ENCODE results near the gene SGMS1.
"Not testable (repeated sequence)": the region's sequence is repeated elsewhere in the genome, so short reads cannot be mapped to it uniquely, and the experiment has no call there.

SGMS1 gene

DNA sequence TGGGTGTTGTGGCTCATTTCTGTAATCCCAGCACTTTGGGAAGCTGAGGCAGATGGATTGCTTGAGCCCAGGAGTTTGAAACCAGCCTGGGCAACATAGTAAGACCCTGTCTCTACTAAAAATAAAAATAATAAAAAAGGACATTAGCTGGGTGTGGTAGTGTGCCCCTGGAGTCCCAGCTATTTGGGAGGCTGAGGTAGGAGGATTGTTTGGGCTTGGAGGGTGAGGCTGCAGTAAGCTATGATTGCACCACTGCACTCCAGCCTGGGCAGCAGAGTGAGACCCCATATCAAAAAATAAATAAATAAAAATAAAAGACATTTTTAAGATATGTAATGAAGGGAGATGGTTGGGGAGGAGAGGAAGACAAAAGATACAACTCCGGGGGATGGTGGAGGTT is 23.6 kb upstream of the SGMS1 start:
- H2BK120ac ChIP-seq (ENCODE audit: low read depth, low read length); H3K4me3 ChIP-seq (ENCODE audit: low read length in 2 of 2); H2AK5ac ChIP-seq (ENCODE audit: low read depth, low read length); H3K14ac ChIP-seq (ENCODE audit: low read length); H3K9ac ChIP-seq (ENCODE audit: low read depth, low read length, poor library complexity); H3K23ac ChIP-seq (ENCODE audit: low read depth, low read length, poor library complexity); H3K9me3 ChIP-seq (replicated peaks in 1 of 2; ENCODE audit: control insufficient read depth in 2 of 2, insufficient read depth in 1 of 2, low read depth in 1 of 2, low read length in 2 of 2); H4K8ac ChIP-seq (ENCODE audit: low read depth, low read length); H2BK15ac ChIP-seq (ENCODE audit: low read length); H3K4me1 ChIP-seq (ENCODE audit: control insufficient read depth in 2 of 2, insufficient read depth in 1 of 2, low read depth in 1 of 2, low read length in 2 of 2); H4K91ac ChIP-seq (ENCODE audit: low read depth, low read length, poor library complexity); H3K4me2 ChIP-seq (ENCODE audit: insufficient read depth, low read length, poor library complexity, severe bottlenecking); H3K36me3 ChIP-seq (replicated peaks in 1 of 2; ENCODE audit: control insufficient read depth in 2 of 2, insufficient read depth in 2 of 2, low read length in 2 of 2); H3K18ac ChIP-seq (ENCODE audit: low read length); H3K79me1 ChIP-seq (ENCODE audit: low read depth, low read length); H2BK5ac ChIP-seq (ENCODE audit: low read length); H3K27me3 ChIP-seq (ENCODE audit: control insufficient read depth in 3 of 3, insufficient read depth in 3 of 3, low read depth in 1 of 3, low read length in 3 of 3); H3K4ac ChIP-seq (ENCODE audit: low read length); H3K27ac ChIP-seq (replicated peaks; ENCODE audit: low read length); DNase-seq (ENCODE audit: low spot score); H2BK12ac ChIP-seq (ENCODE audit: low read length); H2AFZ ChIP-seq (ENCODE audit: low read length): not testable (repeated sequence)
- WGBS, 2 donors (ENCODE audit: extremely low coverage in 2 of 2, insufficient read length in 2 of 2, insufficient replicate concordance in 1 of 2): no CpG with 5 or more reads among the region's 1 CpG

DNA sequence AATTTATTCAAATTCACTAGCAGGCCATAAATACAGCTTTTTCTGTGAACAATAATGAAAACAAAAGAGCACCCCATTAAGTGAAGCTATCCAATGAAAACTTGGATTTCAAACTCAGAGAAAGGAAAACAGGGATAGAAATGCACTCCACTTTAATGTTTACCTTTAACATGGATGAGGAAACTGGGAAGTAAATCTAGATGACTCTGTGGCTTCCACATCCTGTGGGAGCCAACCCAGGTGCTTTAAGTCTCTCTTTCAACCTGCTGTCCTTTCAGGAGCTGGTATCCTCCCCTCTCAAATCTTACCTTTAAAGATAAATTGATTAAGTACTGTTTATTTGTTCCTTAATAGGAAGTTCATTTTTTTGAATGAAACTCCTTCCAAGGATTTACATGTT is 21.5 kb upstream of the SGMS1 start:
- H3K27me3 ChIP-seq (ENCODE audit: control insufficient read depth in 3 of 3, insufficient read depth in 3 of 3, low read depth in 1 of 3, low read length in 3 of 3): peaks cover 0 to 6% (median 0%) of the 10 kb centered on the region in 3 experiments
- no peak overlapping the region for H2BK5ac ChIP-seq (ENCODE audit: low read length)
- H3K27ac ChIP-seq (replicated peaks; ENCODE audit: low read length): no peak overlapping the region
- no peak overlapping the region for H3K9ac ChIP-seq (ENCODE audit: low read depth, low read length, poor library complexity)
- no peak overlapping the region for H3K14ac ChIP-seq (ENCODE audit: low read length)
- no peak overlapping the region for H3K18ac ChIP-seq (ENCODE audit: low read length)
- no peak for DNase-seq (ENCODE audit: low spot score)
- no peak overlapping the region for H3K23ac ChIP-seq (ENCODE audit: low read depth, low read length, poor library complexity)
- no peak overlapping the region for H2AFZ ChIP-seq (ENCODE audit: low read length)
- H3K4me3 ChIP-seq (ENCODE audit: low read length in 2 of 2): no peak overlapping the region
- H2BK15ac ChIP-seq (ENCODE audit: low read length): no peak overlapping the region
- H3K4me1 ChIP-seq (ENCODE audit: control insufficient read depth in 2 of 2, insufficient read depth in 1 of 2, low read depth in 1 of 2, low read length in 2 of 2): no peaks in the 10 kb centered on the region
- H2BK120ac ChIP-seq (ENCODE audit: low read depth, low read length): no peak overlapping the region
- H3K79me1 ChIP-seq (ENCODE audit: low read depth, low read length): peaks cover 2% of the 10 kb centered on the region
- H3K4ac ChIP-seq (ENCODE audit: low read length): no peak overlapping the region
- H2AK5ac ChIP-seq (ENCODE audit: low read depth, low read length): no peak overlapping the region
- H2BK12ac ChIP-seq (ENCODE audit: low read length): no peak overlapping the region
- no peak overlapping the region for H4K91ac ChIP-seq (ENCODE audit: low read depth, low read length, poor library complexity)
- no peak overlapping the region for H3K4me2 ChIP-seq (ENCODE audit: insufficient read depth, low read length, poor library complexity, severe bottlenecking)
- no peaks in the 10 kb centered on the region for H3K36me3 ChIP-seq (replicated peaks in 1 of 2; ENCODE audit: control insufficient read depth in 2 of 2, insufficient read depth in 2 of 2, low read length in 2 of 2)
- no peaks in the 10 kb centered on the region for H3K9me3 ChIP-seq (replicated peaks in 1 of 2; ENCODE audit: control insufficient read depth in 2 of 2, insufficient read depth in 1 of 2, low read depth in 1 of 2, low read length in 2 of 2)
- no peak overlapping the region for H4K8ac ChIP-seq (ENCODE audit: low read depth, low read length)

DNA sequence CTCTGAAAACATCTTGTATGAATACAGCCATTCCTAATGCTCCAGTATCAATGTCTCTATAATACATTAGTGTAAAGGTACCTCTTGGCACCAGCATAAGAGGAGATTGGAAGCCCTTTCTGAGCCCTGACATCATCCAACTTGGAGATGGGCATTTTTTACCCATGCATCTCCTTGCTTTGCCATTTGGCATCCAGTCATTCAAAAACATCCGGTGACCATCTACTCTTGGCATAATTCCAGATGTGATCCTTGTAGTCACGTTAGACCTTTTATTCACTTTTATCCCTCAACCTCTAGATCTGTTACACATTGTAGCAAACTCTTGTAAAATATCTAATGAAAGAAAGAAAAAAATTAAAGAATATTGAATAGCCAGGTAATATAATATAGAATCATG is 17.9 kb upstream of the SGMS1 start:
- H3K9me3 ChIP-seq (replicated peaks in 1 of 2; ENCODE audit: control insufficient read depth in 2 of 2, insufficient read depth in 1 of 2, low read depth in 1 of 2, low read length in 2 of 2): no peaks in the 10 kb centered on the region
- H3K4ac ChIP-seq (ENCODE audit: low read length): no peak overlapping the region
- H2BK120ac ChIP-seq (ENCODE audit: low read depth, low read length): no peak overlapping the region
- no peak overlapping the region for H3K14ac ChIP-seq (ENCODE audit: low read length)
- H3K4me1 ChIP-seq (ENCODE audit: control insufficient read depth in 2 of 2, insufficient read depth in 1 of 2, low read depth in 1 of 2, low read length in 2 of 2): no peaks in the 10 kb centered on the region
- no CpG with 5 or more reads among the region's 2 CpGs for WGBS, 2 donors (ENCODE audit: extremely low coverage in 2 of 2, insufficient read length in 2 of 2, insufficient replicate concordance in 1 of 2)
- H3K27ac ChIP-seq (replicated peaks; ENCODE audit: low read length): no peak overlapping the region
- H3K23ac ChIP-seq (ENCODE audit: low read depth, low read length, poor library complexity): no peak overlapping the region
- no peak overlapping the region for H2BK15ac ChIP-seq (ENCODE audit: low read length)
- DNase-seq (ENCODE audit: low spot score): no peak
- no peak overlapping the region for H3K9ac ChIP-seq (ENCODE audit: low read depth, low read length, poor library complexity)
- H2AK5ac ChIP-seq (ENCODE audit: low read depth, low read length): no peak overlapping the region
- no peak overlapping the region for H3K4me3 ChIP-seq (ENCODE audit: low read length in 2 of 2)
- no peak overlapping the region for H3K18ac ChIP-seq (ENCODE audit: low read length)
- H4K91ac ChIP-seq (ENCODE audit: low read depth, low read length, poor library complexity): no peak overlapping the region
- H3K36me3 ChIP-seq (replicated peaks in 1 of 2; ENCODE audit: control insufficient read depth in 2 of 2, insufficient read depth in 2 of 2, low read length in 2 of 2): no peaks in the 10 kb centered on the region
- H2BK5ac ChIP-seq (ENCODE audit: low read length): no peak overlapping the region
- H2AFZ ChIP-seq (ENCODE audit: low read length): no peak overlapping the region
- H3K4me2 ChIP-seq (ENCODE audit: insufficient read depth, low read length, poor library complexity, severe bottlenecking): no peak overlapping the region
- peaks cover 2% of the 10 kb centered on the region for H3K79me1 ChIP-seq (ENCODE audit: low read depth, low read length)
- H3K27me3 ChIP-seq (ENCODE audit: control insufficient read depth in 3 of 3, insufficient read depth in 3 of 3, low read depth in 1 of 3, low read length in 3 of 3): peaks cover 0 to 6% (median 0%) of the 10 kb centered on the region in 3 experiments
- H4K8ac ChIP-seq (ENCODE audit: low read depth, low read length): no peak overlapping the region
- no peak overlapping the region for H2BK12ac ChIP-seq (ENCODE audit: low read length)

DNA sequence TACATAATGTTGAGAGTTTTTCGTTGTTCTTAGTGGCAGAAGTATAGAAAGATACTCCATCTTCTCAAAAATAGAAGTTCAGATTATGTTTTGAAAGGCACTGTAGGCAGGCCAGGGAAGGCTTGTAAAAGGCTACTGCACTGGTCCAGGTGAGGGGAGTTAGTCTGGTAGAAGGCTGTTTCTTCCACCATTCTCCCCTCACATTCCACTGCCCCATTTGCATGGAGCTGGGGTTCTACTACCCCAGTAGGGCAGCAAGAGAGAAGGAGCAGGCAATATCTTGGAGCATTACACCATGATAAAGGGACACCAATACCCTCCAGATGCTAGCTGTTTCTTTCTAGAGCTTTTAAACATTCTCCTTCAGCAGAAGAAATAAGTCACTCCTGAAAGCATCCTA is 16.5 kb upstream of the SGMS1 start:
- Histone ChIP-seq H3K4me2 (ENCODE audit: insufficient read depth, low read length, poor library complexity, severe bottlenecking) (no peak overlapping the region), H2AK5ac (ENCODE audit: low read depth, low read length) (no peak overlapping the region), H2BK120ac (ENCODE audit: low read depth, low read length) (no peak overlapping the region), H3K23ac (ENCODE audit: low read depth, low read length, poor library complexity) (no peak overlapping the region), H2BK15ac (ENCODE audit: low read length) (no peak overlapping the region), H2AFZ (ENCODE audit: low read length) (no peak overlapping the region), H3K4me3 (ENCODE audit: low read length in 2 of 2) (no peak overlapping the region), H2BK5ac (ENCODE audit: low read length) (no peak overlapping the region), H3K4ac (ENCODE audit: low read length) (no peak overlapping the region), H3K18ac (ENCODE audit: low read length) (no peak overlapping the region), H4K8ac (ENCODE audit: low read depth, low read length) (no peak overlapping the region), H3K4me1 (ENCODE audit: control insufficient read depth in 2 of 2, insufficient read depth in 1 of 2, low read depth in 1 of 2, low read length in 2 of 2) (no peaks in the 10 kb centered on the region), H3K79me1 (ENCODE audit: low read depth, low read length) (peaks cover 2% of the 10 kb centered on the region), H3K27ac (replicated peaks; ENCODE audit: low read length) (no peak overlapping the region), H3K14ac (ENCODE audit: low read length) (no peak overlapping the region), H3K27me3 (ENCODE audit: control insufficient read depth in 3 of 3, insufficient read depth in 3 of 3, low read depth in 1 of 3, low read length in 3 of 3) (peaks cover 0 to 6% (median 0%) of the 10 kb centered on the region in 3 experiments), H4K91ac (ENCODE audit: low read depth, low read length, poor library complexity) (no peak overlapping the region), H3K9ac (ENCODE audit: low read depth, low read length, poor library complexity) (no peak overlapping the region), H3K9me3 (replicated peaks in 1 of 2; ENCODE audit: control insufficient read depth in 2 of 2, insufficient read depth in 1 of 2, low read depth in 1 of 2, low read length in 2 of 2) (no peaks in the 10 kb centered on the region), H3K36me3 (replicated peaks in 1 of 2; ENCODE audit: control insufficient read depth in 2 of 2, insufficient read depth in 2 of 2, low read length in 2 of 2) (no peaks in the 10 kb centered on the region), H2BK12ac (ENCODE audit: low read length) (no peak overlapping the region)
- DNase-seq (ENCODE audit: low spot score): no peak
- no CpG with 5 or more reads among the region's 1 CpG for WGBS, 2 donors (ENCODE audit: extremely low coverage in 2 of 2, insufficient read length in 2 of 2, insufficient replicate concordance in 1 of 2)
